GM10847 (cell line): ENCODE data around the gene ANXA3.

Experiments
- POLR2A ChIP-seq: IDR thresholded peaks from 2 replicates; pipeline ENCODE4 v1.6.1; 2011; ENCODE audit not compliant: insufficient read length; ENCODE audit errors: extremely low read depth

ANXA3 gene

GRCh38 chr4:78613522-78614321, 62.2 kb downstream of the ANXA3 start:
- TF ChIP-seq POLR2A: no peak

- TF ChIP-seq POLR2A: no peak
These were observed 64.5 kb downstream of the ANXA3 start for GRCh38 chr4:78616046-78616498.

- TF ChIP-seq POLR2A: no peak
These were observed 66.9 kb downstream of the ANXA3 start for GRCh38 chr4:78618436-78618835.

GRCh38 chr4:78621395-78621794, 69.8 kb downstream of the ANXA3 start:
- TF ChIP-seq POLR2A: no peak

GRCh38 chr4:78622253-78622979, 70.8 kb downstream of the ANXA3 start:
- no peak for TF ChIP-seq POLR2A

- TF ChIP-seq POLR2A: no peak
These were observed 72.5 kb downstream of the ANXA3 start for GRCh38 chr4:78624048-78624447.

GRCh38 chr4:78625073-78625472, 73.5 kb downstream of the ANXA3 start:
- no peak for TF ChIP-seq POLR2A

- TF ChIP-seq POLR2A: no peak
These were observed 75.7 kb downstream of the ANXA3 start for GRCh38 chr4:78627046-78627965.

- TF ChIP-seq POLR2A: no peak
These were observed 76.6 kb downstream of the ANXA3 start for GRCh38 chr4:78627966-78628678.

- TF ChIP-seq POLR2A: no peak
These were observed 78.5 kb downstream of the ANXA3 start for GRCh38 chr4:78629991-78630541.

GRCh38 chr4:78630615-78631014, 79.0 kb downstream of the ANXA3 start:
- no peak for TF ChIP-seq POLR2A

GRCh38 chr4:78634011-78634664, 82.6 kb downstream of the ANXA3 start:
- no peak for TF ChIP-seq POLR2A

- no peak for TF ChIP-seq POLR2A
These were observed 87.0 kb downstream of the ANXA3 start for GRCh38 chr4:78638337-78639172.
